ENCODE data around the gene XXYLT1.

Gene XXYLT1

GRCh38 chr3:195060531-195061291 is 210.2 kb downstream of the XXYLT1 start:
- no peak for TF ChIP-seq CTCF (IDR thresholded peaks at IDR 0.05; ENCODE audit: extremely low read depth, insufficient read depth, missing control alignments)
- no peak for DNase-seq (ENCODE audit: low spot score)
- in situ Hi-C loops (cut with MboI; ENCODE audit: low pct_unique_long_range_greater_than_20kb, low sequenced_read_pairs, unreplicated experiment) = no loop called here

GRCh38 chr3:195060217-195060481 is 210.8 kb downstream of the XXYLT1 start:
- DNase-seq (ENCODE audit: low spot score) = no peak
- no peak for TF ChIP-seq CTCF (IDR thresholded peaks at IDR 0.05; ENCODE audit: extremely low read depth, insufficient read depth, missing control alignments)
- in situ Hi-C loops (cut with MboI; ENCODE audit: low pct_unique_long_range_greater_than_20kb, low sequenced_read_pairs, unreplicated experiment) = no loop called here

GRCh38 chr3:195059471-195060216 is 211.3 kb downstream of the XXYLT1 start:
- no peak for DNase-seq (ENCODE audit: low spot score)
- no peak for TF ChIP-seq CTCF (IDR thresholded peaks at IDR 0.05; ENCODE audit: extremely low read depth, insufficient read depth, missing control alignments)
- in situ Hi-C loops (cut with MboI; ENCODE audit: low pct_unique_long_range_greater_than_20kb, low sequenced_read_pairs, unreplicated experiment) = no loop called here

- no peak for DNase-seq (ENCODE audit: low spot score)
- in situ Hi-C loops (cut with MboI; ENCODE audit: low pct_unique_long_range_greater_than_20kb, low sequenced_read_pairs, unreplicated experiment) = no loop called here
- TF ChIP-seq CTCF (IDR thresholded peaks at IDR 0.05; ENCODE audit: extremely low read depth, insufficient read depth, missing control alignments) = no peak
Observed at GRCh38 chr3:195059006-195059350, 212.0 kb downstream of the XXYLT1 start.

- in situ Hi-C loops (cut with MboI; ENCODE audit: low pct_unique_long_range_greater_than_20kb, low sequenced_read_pairs, unreplicated experiment) = no loop called here
- DNase-seq (ENCODE audit: low spot score) = no peak
- no peak for TF ChIP-seq CTCF (IDR thresholded peaks at IDR 0.05; ENCODE audit: extremely low read depth, insufficient read depth, missing control alignments)
Observed at GRCh38 chr3:195058336-195059005, 212.5 kb downstream of the XXYLT1 start.

GRCh38 chr3:195057716-195058115 is 213.2 kb downstream of the XXYLT1 start:
- in situ Hi-C loops (cut with MboI; ENCODE audit: low pct_unique_long_range_greater_than_20kb, low sequenced_read_pairs, unreplicated experiment) = no loop called here

More at GRCh38 chr3:195057716-195058115, 213.2 kb downstream of the XXYLT1 start:
- no peak for DNase-seq (ENCODE audit: low spot score)
- TF ChIP-seq CTCF (IDR thresholded peaks at IDR 0.05; ENCODE audit: extremely low read depth, insufficient read depth, missing control alignments) = no peak
